HG02852 (cell line): ENCODE data around the gene UQCC2.

Experiments
- ATAC-seq: cut with Tn5 transposase; IDR thresholded peaks from one replicate; pipeline ENCODE4 v1.9.1; 2021; ENCODE audit warnings: mild to moderate bottlenecking, moderate library complexity; ENCODE audit not compliant: unreplicated experiment

UQCC2 gene

DNA sequence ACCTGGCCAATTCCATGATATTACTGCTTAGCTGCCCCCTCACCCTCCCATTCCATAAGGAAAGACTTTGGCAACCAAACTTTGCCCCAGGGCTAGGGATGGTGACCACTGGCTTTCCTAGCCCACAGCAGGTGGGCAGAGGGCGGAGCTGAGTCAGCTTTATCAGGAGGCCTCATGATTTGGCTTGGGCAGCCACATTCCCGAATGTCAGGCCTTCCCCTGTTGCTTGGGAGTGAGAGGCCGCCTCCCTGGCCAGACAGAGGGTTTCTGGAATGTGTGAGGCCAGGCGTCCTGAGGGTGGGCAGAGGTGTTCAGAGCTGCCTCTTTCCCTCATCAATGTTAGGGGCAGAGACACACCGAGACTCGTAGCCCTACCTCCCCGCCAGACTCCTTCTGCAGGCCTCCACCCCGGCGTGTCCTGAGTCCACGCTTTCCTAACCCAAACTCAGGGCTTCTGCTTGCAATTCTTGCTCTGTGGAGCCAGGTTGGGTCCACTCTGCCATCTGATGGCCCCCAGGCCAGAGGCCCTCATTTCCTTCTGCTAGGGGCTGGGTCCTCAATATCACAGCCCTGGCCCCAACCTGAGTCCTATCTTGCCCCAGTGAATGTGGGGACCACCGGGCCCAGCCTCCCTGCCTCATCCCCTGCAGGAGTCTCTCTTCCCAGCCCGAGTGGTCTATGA lies 19.3 kb downstream of the UQCC2 start:
- no peak for ATAC-seq

DNA sequence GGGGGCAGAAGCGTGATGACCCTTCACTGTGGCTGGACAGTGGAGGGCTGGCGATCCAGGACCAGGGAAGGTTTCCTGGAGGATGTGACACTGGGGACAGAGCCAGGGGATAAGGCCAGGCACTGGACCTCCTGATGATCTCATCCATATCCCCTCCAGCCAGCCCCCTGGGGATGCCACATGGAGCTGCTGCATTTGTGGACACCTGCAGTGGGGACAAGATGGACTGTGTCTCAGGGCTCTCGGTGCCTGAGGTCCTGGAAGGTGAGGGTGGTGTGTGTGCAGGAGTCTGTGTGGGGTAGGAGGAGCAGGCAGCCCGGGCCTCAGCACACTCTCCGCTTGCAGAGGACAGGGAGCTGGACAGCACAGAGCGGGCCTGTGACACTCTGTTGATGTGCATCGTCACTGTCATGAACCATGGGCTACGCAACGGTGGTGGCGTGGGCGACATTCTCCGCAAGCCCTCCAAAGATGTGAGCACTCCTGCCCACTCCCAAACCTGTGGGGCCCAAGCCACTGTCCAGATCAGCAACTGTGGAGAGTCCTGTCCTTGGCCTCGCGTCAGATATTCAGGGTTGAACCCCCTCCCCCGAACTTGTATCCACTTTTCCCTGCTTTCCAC lies 19.9 kb downstream of the UQCC2 start:
- no peak for ATAC-seq

DNA sequence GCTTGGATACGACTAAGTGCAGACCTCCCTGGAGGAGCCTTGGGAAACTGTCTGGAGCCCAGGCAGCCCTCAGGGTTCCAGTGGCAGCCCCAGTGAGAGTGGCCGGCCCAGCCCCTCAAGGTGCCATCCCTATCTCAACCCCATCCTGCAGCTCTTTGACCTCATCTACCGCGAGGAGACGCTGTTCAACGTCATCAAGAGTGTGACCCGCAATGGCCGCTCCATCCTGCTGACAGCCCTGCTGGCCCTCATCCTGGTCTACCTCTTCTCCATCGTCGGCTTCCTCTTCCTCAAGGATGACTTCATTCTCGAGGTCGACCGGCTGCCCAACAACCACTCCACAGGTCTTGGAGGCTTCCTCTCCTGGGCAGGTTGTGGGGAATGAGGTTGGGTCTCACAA lies 20.7 kb downstream of the UQCC2 start:
- ATAC-seq: no peak

DNA sequence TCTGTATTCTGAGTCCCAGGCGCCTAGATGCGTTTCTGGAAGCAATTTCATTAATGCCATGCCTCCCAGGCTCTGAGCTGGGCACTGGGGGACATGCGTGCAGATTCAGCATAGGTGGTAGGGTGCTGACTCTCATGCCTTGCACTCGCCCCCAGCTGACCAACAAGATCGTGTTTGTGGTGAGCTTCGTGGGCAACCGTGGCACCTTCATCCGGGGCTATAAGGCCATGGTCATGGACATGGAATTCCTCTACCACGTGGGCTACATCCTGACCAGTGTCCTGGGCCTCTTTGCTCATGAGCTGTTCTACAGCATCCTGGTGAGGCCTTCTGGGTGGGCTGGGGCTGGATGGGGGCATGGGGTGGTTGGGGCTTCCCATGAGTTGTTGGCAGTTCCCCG lies 21.6 kb downstream of the UQCC2 start:
- ATAC-seq: no peak

DNA sequence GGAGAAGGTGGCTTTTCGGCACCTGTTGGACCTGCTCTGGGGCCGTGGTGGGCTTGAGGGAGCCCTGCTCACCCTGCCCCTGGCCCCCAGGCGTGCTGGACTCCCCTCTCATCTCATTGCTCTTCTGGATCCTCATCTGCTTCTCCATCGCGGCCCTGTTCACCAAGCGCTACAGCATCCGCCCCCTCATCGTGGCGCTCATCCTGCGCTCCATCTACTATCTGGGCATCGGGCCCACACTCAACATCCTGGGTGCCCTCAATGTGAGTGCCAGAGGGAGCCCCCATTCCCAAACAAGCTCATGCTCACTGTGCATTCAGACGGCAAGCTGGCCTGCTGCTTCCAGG lies 22.4 kb downstream of the UQCC2 start:
- ATAC-seq: no peak

DNA sequence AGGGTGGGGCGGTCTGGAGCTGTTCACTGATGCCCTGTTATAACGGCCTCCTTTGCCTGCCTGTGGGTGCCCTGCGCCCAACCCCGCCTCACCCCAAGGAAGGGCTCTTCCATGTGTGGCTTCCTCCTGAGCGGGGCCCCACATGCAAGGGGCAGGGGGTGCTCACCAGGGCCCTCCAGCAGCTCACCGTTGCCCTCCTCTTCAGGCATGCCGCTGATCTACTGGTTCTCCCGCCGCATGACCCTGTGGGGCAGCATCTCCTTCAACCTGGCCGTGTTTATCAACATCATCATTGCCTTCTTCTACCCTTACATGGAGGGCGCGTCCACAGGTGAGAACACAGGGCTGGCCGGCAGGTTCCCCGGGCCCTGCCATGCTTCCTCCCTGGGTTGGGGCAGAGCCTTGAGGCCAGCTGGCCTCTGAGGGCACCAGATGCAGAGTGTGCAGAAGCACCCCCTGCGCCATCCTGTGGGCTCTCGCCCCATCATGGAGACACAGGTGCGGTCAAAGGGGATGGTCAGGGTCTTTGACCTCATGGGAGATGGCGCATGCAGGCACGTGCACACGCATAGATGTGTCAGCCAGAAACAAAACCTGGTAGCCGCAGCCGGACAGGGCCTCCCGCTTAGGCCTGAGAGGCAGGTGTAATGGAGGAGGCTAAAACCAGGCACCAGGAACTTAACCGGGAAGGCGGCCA lies 22.9 kb downstream of the UQCC2 start:
- no peak for ATAC-seq

DNA sequence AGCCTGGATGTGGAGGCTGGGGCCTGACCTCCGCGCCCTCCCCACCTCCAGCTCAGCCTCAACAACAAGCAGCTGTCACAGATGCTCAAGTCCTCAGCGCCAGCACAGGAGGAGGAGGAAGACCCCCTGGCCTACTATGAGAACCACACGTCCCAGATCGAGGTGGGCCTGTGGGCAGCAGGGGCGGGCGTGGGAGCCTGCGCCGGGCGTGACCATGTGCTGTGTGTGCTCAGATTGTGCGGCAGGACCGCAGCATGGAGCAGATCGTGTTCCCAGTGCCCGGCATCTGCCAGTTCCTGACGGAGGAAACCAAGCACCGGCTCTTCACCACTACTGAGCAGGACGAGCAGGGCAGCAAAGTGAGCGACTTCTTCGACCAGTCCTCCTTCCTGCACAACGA lies 23.5 kb downstream of the UQCC2 start:
- no peak for ATAC-seq

DNA sequence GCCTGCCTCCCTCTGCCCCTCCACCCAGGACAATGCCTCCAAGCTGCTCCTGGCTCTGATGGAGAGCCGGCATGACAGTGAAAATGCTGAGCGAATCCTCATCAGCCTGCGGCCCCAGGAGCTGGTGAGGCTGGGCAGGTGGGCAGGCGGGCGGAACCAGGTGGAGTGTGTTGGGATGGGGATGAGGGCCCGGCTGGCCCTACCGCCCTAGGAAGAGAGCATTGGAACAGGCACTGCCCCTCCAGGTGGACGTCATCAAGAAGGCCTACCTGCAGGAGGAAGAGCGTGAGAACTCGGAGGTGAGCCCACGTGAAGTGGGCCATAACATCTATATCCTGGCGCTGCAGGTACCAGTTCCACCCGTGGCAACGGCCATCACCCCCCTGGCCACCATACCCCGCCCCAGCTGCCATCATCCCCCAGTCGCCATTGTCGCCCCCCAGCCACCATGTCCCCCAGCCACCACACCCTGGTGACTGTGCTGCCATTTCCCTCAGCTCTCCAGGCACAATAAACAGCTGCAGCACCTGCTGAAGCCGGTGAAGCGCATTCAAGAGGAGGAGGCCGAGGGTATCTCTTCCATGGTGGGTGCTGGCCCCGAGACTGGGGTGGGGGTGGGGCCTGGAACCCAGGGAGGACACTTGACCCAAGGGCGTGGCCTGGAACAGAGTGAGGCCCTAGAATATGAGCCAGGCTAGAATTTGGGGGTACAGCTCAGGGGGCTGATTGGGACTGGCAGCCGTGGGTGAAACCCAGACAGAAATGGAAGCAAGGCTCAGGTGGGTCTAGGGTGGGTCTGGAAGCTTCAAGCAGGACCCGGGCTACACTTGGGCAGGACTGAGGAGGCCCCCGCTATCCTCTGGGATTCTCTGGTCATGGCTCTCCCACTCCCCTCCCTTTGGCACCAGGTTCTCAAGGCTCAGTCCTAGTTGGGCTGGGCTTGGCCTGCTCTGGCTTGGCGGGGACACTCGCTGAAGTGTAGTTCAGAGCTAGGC lies 24.2 kb downstream of the UQCC2 start:
- no peak for ATAC-seq

DNA sequence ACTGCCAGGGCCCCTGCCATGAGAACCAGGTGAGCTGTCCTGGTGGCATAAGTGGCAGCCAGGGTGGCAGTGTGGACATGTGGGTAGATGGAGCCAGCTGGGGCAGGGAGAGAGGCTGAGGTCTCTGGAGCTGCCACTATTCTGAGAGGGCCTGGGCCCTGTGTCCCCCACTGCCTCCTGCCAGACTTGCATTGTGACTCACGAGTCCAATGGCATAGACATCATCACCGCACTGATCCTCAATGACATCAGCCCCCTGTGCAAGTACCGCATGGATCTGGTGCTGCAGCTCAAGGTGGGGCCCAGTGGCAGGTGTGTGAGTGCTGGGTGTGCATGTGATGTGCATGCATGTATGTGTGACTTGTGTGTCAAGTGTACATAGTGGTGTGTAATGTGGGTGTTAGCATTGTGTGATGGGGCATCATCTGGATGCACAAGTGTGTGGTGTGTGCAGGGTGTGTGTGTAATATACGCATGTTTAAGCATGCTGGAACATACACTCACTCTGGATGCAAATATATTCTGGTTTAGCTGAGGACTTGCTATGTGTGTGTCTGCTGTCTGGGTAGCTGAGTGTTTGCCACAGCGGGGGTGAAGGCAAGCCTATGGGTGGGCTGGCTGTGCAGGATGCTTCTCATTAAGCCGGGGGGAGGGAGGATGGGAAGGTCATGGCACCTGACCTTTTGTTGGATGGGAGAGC lies 25.1 kb downstream of the UQCC2 start:
- ATAC-seq: no peak

DNA sequence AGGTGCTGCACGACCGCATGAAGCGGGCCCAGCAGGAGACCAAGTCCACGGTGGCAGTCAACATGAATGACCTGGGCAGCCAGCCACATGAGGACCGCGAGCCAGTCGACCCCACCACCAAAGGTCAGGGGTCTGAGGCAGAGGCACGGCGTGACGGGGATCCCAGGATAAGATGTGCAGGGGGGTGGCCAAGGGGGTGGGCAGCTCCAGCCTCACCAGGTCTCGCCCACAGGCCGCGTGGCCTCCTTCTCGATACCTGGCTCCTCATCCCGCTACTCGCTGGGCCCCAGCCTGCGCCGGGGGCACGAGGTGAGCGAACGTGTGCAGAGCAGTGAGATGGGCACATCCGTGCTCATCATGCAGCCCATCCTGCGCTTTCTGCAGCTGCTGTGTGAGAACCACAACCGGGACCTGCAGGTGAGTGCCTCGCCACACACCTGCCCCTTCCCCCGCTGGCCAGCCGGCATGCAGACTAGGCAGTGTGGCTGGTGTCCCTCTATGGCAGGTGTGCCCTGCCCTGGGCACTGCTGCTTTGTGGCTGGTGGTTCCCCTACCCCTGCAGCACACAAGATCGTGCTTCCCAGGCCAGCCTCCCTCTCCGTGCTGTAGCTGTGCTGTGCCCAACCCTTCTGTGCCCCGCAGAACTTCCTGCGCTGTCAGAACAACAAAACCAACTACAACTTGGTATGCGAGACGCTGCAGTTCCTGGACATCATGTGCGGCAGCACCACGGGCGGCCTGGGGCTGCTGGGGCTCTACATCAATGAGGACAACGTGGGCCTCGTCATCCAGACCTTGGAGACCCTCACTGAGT lies 25.9 kb downstream of the UQCC2 start:
- no peak for ATAC-seq

DNA sequence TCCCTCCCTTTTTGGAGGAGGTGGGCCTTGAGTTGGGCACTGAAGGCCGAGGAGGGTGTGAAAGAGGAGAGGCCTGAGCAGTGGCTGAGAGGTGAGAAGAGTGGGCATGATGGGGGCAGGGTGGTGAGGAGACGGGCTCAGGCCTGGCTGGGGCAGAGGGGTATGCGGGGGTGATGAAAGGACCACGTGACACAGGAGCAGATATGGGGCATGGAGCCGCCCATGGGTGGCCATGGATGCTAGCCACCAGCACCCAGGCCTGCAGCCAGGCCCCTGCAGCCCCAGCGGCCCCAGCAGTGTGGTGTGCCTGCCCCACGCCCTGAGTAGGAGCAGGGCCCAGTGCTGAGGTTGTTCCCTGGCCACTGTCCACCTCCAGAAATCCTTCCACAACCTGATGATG lies 26.5 kb downstream of the UQCC2 start:
- no peak for ATAC-seq

DNA sequence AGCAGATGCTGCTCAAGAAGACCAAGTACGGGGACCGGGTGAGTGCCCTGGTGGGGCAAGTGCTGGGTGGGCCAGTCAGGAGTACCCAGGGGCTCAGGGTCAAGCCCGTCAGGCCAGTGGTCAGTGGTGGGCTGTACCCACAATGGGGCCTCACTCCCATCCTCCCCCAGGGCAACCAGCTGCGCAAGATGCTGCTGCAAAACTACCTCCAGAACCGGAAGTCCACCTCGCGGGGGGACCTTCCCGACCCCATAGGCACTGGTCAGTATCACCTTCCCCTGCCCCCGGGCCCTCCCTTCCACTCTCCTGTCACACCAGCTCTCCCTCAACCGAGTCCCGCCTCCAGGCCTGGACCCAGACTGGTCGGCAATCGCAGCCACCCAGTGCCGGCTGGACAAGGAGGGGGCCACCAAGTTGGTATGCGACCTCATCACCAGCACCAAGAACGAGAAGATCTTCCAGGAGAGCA lies 27.0 kb downstream of the UQCC2 start:
- ATAC-seq: no peak

DNA sequence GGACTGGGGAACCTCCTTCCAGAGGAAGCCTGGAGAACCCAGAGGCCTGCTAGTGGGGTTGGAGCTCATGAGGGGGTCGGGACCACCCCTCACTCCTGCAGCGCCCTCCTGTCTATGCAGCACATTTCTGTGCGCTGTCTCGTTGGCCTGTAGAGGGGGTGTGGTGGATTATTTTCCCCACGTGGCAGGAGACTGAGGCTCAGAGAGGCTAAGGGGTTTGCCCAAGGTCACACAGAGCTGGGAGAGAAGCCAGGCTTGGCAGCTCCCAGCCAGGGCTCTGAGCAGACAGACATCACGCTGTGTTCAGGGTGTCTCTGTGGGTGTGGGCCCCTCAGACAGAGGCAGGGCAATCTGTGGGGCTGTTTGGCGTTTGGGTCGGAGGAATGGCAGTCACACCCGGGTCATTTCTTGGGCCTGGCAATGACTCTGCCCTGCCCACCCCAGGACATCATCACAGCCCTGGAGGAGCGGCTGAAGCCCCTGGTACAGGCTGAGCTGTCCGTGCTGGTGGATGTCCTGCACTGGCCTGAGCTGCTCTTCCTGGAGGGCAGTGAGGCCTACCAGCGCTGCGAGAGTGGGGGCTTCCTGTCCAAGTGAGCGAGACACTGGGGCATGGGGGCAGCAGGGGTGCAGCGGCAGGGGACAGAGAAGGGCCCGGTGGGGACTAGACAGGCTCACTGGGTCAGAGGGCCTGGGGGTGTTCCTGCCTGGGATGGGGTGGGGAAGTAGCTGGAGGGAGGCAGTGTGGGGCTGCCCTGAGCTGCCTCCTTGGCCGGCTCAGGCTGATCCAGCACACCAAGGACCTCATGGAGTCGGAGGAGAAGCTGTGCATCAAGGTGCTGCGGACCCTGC lies 27.7 kb downstream of the UQCC2 start:
- ATAC-seq: no peak

DNA sequence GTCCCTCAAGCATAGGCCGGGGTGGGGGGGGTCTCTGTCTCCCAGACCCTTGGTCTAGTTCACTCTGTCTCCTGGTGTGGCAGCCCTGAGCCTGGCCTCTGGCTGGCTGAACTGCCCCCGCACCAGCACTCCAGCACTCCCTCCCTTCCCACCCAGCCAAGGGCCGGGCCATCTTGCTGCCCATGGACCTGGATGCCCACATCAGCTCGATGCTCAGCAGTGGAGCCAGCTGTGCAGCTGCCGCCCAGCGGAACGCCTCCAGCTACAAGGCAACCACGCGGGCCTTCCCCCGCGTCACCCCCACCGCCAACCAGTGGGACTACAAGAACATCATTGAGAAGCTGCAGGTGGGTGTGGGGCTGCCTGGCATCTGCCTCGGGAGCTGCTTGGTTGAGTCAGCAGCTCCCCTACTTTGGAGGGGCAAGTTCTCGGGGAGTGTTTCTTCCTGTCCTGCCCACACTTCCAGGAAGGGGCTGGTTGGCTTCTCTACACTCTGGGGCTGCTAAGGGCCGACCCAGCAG lies 28.4 kb downstream of the UQCC2 start:
- no peak for ATAC-seq

DNA sequence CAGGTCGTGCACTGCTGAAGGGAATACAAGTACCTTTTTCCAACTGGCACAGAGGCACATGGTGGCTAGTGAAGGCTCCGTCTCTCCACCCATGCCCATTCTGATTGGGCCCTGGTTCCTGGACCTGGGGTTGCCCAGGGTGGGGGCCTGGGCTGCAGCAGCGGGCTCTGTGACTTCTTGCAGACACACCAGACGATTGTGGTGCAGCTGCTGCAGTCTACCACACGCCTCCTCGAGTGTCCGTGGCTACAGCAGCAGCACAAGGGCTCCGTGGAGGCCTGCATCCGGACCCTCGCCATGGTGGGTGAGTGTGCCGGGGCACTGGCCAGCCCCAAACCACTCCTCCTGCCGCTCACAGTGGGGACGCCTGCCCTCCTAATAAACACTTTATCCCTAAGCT lies 29.2 kb downstream of the UQCC2 start:
- ATAC-seq: no peak

DNA sequence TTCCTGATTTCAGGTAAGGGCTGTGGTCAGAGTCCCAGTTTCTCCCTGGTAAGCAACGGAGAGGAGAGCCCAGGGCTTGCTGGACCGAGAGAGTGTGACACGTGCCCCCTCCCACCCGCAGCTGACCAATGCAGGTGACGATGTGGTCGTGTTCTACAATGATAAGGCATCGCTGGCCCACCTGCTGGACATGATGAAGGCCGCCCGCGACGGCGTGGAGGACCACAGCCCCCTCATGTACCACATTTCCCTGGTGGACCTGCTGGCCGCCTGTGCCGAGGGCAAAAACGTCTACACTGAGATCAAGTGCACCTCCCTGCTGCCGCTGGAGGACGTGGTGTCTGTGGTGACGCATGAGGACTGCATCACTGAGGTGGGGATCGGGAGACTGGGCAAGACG lies 31.7 kb downstream of the UQCC2 start:
- no peak for ATAC-seq

DNA sequence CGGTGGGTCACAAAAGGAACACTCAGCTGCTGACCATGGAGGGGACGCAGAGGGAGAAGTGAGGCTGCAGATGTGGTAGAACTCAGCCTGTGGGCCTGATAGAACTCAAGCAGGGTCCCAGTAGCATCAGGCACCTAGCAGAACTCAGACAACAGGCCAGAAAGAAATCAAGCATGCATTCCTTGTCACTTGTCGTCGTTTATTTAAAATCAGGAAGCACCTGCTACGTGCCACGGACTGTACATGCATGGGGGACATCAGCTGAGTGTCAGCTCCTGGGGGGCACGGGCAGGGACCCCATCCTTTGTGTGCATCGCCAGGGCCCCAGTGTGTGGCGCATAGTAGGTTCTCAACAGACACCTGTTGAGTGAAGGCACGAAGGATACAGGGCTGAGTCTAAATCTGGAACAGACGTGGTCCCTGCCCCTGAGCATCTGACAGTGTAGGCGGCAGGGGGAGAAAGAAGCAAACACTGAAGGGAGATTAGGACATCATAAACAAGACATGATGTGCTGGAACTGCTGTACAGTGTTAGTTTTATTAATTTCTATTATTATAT lies 32.5 kb downstream of the UQCC2 start:
- no peak for ATAC-seq

DNA sequence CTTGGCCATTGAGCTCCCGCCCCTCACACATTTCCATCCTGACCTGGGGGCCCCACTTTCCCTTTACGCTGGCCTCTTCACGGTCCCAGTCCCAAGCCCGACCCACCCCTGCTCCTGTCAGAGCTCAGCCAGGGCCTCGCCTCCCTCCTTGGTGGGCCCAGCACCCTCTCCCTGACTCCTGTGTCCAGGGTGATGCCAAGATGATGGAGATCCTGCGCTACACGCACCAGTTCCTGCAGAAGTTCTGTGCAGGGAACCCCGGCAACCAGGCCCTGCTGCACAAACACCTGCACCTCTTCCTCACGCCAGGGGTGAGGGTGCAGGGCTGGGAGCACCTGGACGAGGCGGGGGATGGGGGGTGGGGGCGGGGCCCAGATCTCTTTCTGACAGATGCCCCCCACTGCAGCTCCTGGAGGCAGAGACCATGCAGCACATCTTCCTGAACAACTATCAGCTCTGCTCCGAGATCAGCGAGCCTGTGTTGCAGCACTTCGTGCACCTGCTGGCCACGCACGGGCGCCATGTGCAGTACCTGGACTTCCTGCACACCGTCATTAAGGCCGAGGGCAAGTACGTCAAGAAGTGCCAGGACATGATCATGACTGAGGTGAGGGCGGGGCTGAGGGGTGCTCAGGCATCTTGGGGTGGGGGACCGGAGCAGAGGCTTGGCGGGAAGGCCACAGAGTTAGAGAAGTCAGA lies 33.1 kb downstream of the UQCC2 start:
- ATAC-seq: no peak
